Thyroid gland (tissue), 4 donors: ENCODE results near the gene GOLGA7B.
"Not testable (repeated sequence)": the region's sequence is repeated elsewhere in the genome, so short reads cannot be mapped to it uniquely, and the experiment has no call there.

Experiments
- POLR2A ChIP-seq, 2 donors: fragments of 450-650 bp; IDR thresholded peaks; one replicate each; pipeline ENCODE4 v1.6.1; 2017; ENCODE audit warnings: antibody characterized with exemption in 2 of 2, mild to moderate bottlenecking in 2 of 2, moderate library complexity in 1 of 2
- TF ChIP-seq, protein P1 (sequence below), 6 experiments: fragments of 200-600 bp in 3 of 6; fragments of 450-650 bp in 3 of 6; sonication (generic) in 3 of 6; IDR thresholded peaks; one replicate each; pipeline ENCODE4 v1.5.1; 2016 to 2019; ENCODE audit warnings: antibody characterized with exemption in 6 of 6, mild to moderate bottlenecking in 2 of 6, inconsistent platforms in 1 of 6, moderate library complexity in 1 of 6

DNA sequence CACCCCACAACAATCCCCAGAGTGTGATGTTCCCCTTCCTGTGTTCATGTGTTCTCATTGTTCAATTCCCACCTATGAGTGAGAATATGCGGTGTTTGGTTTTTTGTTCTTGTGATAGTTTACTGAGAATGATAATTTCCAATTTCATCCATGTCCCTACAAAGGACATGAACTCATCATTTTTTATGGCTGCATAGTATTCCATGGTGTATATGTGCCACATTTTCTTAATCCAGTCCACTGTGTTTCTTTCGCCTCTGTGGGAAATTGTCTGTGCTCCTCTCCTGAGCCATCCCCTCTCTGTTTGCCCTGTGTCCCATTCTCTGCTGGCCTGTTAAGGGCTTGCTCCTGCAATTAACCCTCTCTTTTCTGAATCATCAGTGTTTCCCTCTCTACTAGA, 5.7 kb upstream of the GOLGA7B start:
- not testable (repeated sequence) for TF ChIP-seq POLR2A (IDR thresholded peaks at IDR 0.05)
- TF ChIP-seq, protein P1, sequence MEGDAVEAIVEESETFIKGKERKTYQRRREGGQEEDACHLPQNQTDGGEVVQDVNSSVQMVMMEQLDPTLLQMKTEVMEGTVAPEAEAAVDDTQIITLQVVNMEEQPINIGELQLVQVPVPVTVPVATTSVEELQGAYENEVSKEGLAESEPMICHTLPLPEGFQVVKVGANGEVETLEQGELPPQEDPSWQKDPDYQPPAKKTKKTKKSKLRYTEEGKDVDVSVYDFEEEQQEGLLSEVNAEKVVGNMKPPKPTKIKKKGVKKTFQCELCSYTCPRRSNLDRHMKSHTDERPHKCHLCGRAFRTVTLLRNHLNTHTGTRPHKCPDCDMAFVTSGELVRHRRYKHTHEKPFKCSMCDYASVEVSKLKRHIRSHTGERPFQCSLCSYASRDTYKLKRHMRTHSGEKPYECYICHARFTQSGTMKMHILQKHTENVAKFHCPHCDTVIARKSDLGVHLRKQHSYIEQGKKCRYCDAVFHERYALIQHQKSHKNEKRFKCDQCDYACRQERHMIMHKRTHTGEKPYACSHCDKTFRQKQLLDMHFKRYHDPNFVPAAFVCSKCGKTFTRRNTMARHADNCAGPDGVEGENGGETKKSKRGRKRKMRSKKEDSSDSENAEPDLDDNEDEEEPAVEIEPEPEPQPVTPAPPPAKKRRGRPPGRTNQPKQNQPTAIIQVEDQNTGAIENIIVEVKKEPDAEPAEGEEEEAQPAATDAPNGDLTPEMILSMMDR (IDR thresholded peaks at IDR 0.05): not testable (repeated sequence)
